ENCODE results near the gene UNC13D. TPM values are rescaled to one million over a fixed set of nuclear protein-coding genes. Genes with fewer than 3 reads are reported as not detected.

Gene UNC13D
- total RNA-seq, 4 donors from 2014 or later, result 5.0 to 9.1 (median 7.6) TPM

DNA sequence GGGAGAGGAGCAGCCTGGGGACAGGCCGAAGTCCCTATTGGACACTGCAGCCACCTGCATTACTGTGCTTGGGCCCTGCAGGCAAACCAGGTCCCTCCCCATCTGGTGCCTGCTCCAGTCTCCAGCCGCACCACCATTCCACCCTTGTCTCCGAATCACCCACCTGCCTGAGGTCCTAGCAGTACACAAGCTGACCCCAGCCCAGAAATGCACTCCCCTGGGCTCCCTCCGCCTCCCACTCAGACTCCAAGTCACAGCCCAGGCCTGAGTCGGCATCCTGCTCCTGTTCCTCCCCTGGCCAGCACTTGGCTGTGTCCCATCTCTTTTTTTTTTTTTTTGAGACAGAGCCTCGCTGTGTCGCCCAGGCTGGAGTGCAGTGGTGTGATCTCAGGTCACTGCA is 6.3 kb downstream of the UNC13D start:
- 78 to 83% methylated on average over 7 of the region's 7 CpGs for WGBS, 2 donors
- TF ChIP-seq POLR2A (IDR thresholded peaks at IDR 0.05), result no peak
- TF ChIP-seq, protein P1, sequence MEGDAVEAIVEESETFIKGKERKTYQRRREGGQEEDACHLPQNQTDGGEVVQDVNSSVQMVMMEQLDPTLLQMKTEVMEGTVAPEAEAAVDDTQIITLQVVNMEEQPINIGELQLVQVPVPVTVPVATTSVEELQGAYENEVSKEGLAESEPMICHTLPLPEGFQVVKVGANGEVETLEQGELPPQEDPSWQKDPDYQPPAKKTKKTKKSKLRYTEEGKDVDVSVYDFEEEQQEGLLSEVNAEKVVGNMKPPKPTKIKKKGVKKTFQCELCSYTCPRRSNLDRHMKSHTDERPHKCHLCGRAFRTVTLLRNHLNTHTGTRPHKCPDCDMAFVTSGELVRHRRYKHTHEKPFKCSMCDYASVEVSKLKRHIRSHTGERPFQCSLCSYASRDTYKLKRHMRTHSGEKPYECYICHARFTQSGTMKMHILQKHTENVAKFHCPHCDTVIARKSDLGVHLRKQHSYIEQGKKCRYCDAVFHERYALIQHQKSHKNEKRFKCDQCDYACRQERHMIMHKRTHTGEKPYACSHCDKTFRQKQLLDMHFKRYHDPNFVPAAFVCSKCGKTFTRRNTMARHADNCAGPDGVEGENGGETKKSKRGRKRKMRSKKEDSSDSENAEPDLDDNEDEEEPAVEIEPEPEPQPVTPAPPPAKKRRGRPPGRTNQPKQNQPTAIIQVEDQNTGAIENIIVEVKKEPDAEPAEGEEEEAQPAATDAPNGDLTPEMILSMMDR (IDR thresholded peaks at IDR 0.05), result no peak
- DNase-seq (ENCODE audit: low spot score in 2 of 2), result no peak
- no peak overlapping the region for H3K4me3 ChIP-seq (ENCODE audit: low read depth, poor library complexity, severe bottlenecking)
- intact Hi-C loops (cut with DNase I; ENCODE audit: low total_unique reads), result no loop called here

DNA sequence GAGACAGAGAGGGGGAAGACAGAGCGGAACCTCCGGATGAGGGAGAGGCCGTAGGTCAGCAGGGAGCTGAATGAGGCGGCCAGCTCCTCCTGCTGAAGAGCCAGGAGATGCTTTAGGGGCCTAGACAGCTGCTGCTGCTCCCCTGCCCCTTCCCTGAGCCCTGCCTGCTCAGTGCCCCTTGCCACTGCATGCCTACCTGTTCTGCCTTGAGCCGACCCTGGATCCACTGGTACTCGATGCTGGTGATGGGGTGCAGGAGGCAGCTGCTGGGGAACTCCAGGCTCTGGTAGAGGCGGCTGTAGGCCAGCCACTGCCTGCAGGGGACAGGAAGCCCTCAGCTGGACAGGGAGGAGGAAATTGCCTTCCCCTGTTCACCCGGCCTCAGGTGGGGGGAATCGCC is 7.6 kb downstream of the UNC13D start:
- WGBS, 2 donors, result 90 to 94% methylated on average over 9 of the region's 9 CpGs
- TF ChIP-seq POLR2A (IDR thresholded peaks at IDR 0.05), result no peak
- TF ChIP-seq, protein P1 (IDR thresholded peaks at IDR 0.05), result no peak
- intact Hi-C loops (cut with DNase I; ENCODE audit: low total_unique reads), result no loop called here
- H3K4me3 ChIP-seq (ENCODE audit: low read depth, poor library complexity, severe bottlenecking), result no peak overlapping the region
- no peak for DNase-seq (ENCODE audit: low spot score in 2 of 2)

DNA sequence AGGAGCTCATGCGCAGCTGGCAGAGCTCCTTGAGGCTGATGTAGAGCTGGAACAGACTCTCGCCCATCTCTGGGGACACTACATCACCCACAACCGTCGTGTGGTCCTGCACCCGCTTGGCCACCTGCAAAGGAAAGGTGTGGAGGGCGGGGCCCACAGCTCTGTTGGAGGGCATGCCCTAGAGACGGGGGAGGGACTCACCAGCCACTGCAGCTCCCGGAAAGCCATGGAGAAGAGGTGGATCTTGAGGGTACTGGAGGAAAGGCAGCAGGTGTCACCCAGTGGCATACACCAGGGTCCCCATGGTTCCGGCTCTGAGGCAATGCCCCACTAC is 8.6 kb downstream of the UNC13D start:
- 65 to 87% methylated on average over 9 of the region's 9 CpGs for WGBS, 2 donors
- intact Hi-C loops (cut with DNase I; ENCODE audit: low total_unique reads), result no loop called here
- no peak overlapping the region for H3K4me3 ChIP-seq (ENCODE audit: low read depth, poor library complexity, severe bottlenecking)
- DNase-seq (ENCODE audit: low spot score in 2 of 2), result no peak
- no peak for TF ChIP-seq POLR2A (IDR thresholded peaks at IDR 0.05)
- TF ChIP-seq, protein P1 (IDR thresholded peaks at IDR 0.05), result no peak

- DNase-seq (ENCODE audit: low spot score in 2 of 2), result no peak
- H3K4me3 ChIP-seq (ENCODE audit: low read depth, poor library complexity, severe bottlenecking), result no peak overlapping the region
- intact Hi-C loops (cut with DNase I; ENCODE audit: low total_unique reads), result no loop called here
- WGBS, 2 donors, result 59 to 64% methylated on average over 13 to 24 of the region's 24 CpGs
- no peak for TF ChIP-seq POLR2A (IDR thresholded peaks at IDR 0.05)
- TF ChIP-seq, protein P1 (IDR thresholded peaks at IDR 0.05), result no peak
Observed at GRCh38 chr17:75834928-75835653, 9.1 kb downstream of the UNC13D start.

- TF ChIP-seq, protein P1 (IDR thresholded peaks at IDR 0.05), result no peak
- no peak for TF ChIP-seq POLR2A (IDR thresholded peaks at IDR 0.05)
Observed at GRCh38 chr17:75834279-75834920, 9.8 kb downstream of the UNC13D start.

More at GRCh38 chr17:75834279-75834920, 9.8 kb downstream of the UNC13D start:
- intact Hi-C loops (cut with DNase I; ENCODE audit: low total_unique reads), result no loop called here
- no peak for DNase-seq (ENCODE audit: low spot score in 2 of 2)
- 91 to 95% methylated on average over 20 to 25 of the region's 25 CpGs for WGBS, 2 donors
- H3K4me3 ChIP-seq (ENCODE audit: low read depth, poor library complexity, severe bottlenecking), result no peak overlapping the region
